ENCODE results near the gene CD47.

Gene CD47

GRCh38 chr3:108114423-108115065 is 23.7 kb upstream of the CD47 start:
- DNase-seq, result no peak

GRCh38 chr3:108113975-108114374 is 23.1 kb upstream of the CD47 start:
- no peak for DNase-seq

GRCh38 chr3:108110934-108111333 is 20.1 kb upstream of the CD47 start:
- DNase-seq, result no peak

GRCh38 chr3:108108416-108108815 is 17.6 kb upstream of the CD47 start:
- no peak for DNase-seq

- DNase-seq, result no peak
These were observed 15.6 kb upstream of the CD47 start for GRCh38 chr3:108106449-108106848.

- DNase-seq, result no peak
These were observed 15.2 kb upstream of the CD47 start for GRCh38 chr3:108106031-108106430.

GRCh38 chr3:108103886-108104797 is 13.3 kb upstream of the CD47 start:
- DNase-seq, result no peak

GRCh38 chr3:108103040-108103751 is 12.4 kb upstream of the CD47 start:
- DNase-seq, result no peak

GRCh38 chr3:108102420-108103039 is 11.7 kb upstream of the CD47 start:
- DNase-seq, result no peak

- peak; percentile 49 for DNase-seq
These were observed 10.3 kb upstream of the CD47 start for GRCh38 chr3:108100906-108101660.

- DNase-seq, result peak; percentile 37
These were observed 9.0 kb upstream of the CD47 start for GRCh38 chr3:108099679-108100428.

- DNase-seq, result no peak
These were observed 8.4 kb upstream of the CD47 start for GRCh38 chr3:108099244-108099643.

GRCh38 chr3:108098003-108098370 is 7.2 kb upstream of the CD47 start:
- no peak for DNase-seq

GRCh38 chr3:108097322-108098002 is 6.6 kb upstream of the CD47 start:
- no peak for DNase-seq

- no peak for DNase-seq
These were observed 5.9 kb upstream of the CD47 start for GRCh38 chr3:108096532-108097321.

GRCh38 chr3:108093616-108094015 is 2.8 kb upstream of the CD47 start:
- peak; percentile 41 for DNase-seq

GRCh38 chr3:108093021-108093420 is 2.2 kb upstream of the CD47 start:
- DNase-seq, result no peak

- no peak for DNase-seq
These were observed 1.7 kb upstream of the CD47 start for GRCh38 chr3:108092501-108092900.

- peak; percentile 59 for DNase-seq
These were observed 843 bp upstream of the CD47 start for GRCh38 chr3:108091498-108092250.

Measured in CD4-positive, alpha-beta T cell treated with Interleukin-6 for 4 hours (primary cell).